Measurements from ENCODE around the gene PRLR. TPM values are rescaled to one million over a fixed set of nuclear protein-coding genes. Genes with fewer than 3 reads are reported as not detected.

PRLR gene
- total RNA-seq, 1 experiment from 2014 or later = 2.5 TPM

DNA sequence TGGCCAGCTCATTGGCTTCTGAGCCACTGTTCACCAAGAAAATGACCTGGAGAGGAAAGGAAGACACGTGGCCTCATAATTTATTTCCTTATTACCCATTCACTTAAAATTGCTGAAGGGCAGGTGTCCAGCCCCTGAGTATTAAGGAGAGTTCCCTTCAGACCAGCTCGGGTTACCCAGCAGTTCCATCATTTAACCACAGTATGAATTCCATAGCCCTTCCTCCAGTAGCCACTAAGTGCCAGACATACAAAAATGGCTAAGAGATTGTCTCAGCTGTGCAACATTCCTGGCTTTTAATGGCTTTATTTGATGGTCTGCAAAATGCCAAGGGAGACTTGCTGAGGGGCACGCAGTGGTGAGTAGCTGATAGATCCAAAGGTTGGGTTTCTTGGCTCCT lies 195.0 kb downstream of the PRLR start:
- Histone ChIP-seq H3K27ac (ENCODE audit: insufficient read length, low read depth, low read length) (no peak overlapping the region), H3K79me1 (ENCODE audit: insufficient read depth, low read depth, low read length, poor library complexity, severe bottlenecking) (no peaks in the 10 kb centered on the region), H3K4ac (ENCODE audit: low read depth, low read length) (no peak overlapping the region), H3K14ac (ENCODE audit: insufficient read depth, low read length) (no peak overlapping the region), H3K79me2 (ENCODE audit: insufficient read depth, low read length) (no peaks in the 10 kb centered on the region), H3K27me3 (ENCODE audit: insufficient read depth, low read length) (no peaks in the 10 kb centered on the region), H2AK5ac (ENCODE audit: insufficient read length, low read length) (no peak overlapping the region), H3K4me1 (ENCODE audit: insufficient read depth, low read length) (peaks cover 3% of the 10 kb centered on the region; the same call in 1 of the 2 replicates), H2AFZ (ENCODE audit: low read length) (no peak overlapping the region), H3T11ph (ENCODE audit: low read length) (no peak overlapping the region), H2BK15ac (ENCODE audit: low read depth, low read length) (no peak overlapping the region), H4K5ac (ENCODE audit: insufficient read length, low read depth, low read length) (no peak overlapping the region), H3K23me2 (ENCODE audit: insufficient read length, low read depth, low read length, poor library complexity, severe bottlenecking) (no peaks in the 10 kb centered on the region), H2BK20ac (ENCODE audit: low read depth, low read length, poor library complexity, severe bottlenecking) (no peak overlapping the region), H3K56ac (ENCODE audit: insufficient read length, low read depth, low read length) (no peak overlapping the region), H2BK5ac (ENCODE audit: insufficient read length, low read length) (no peak overlapping the region), H3K23ac (ENCODE audit: insufficient read length, low read depth, low read length) (no peak overlapping the region), H2BK120ac (ENCODE audit: low read depth, low read length, poor library complexity, severe bottlenecking) (no peak overlapping the region), H3K4me2 (ENCODE audit: insufficient read depth, insufficient read length, low read length) (no peak overlapping the region), H3K9ac (ENCODE audit: extremely low read depth, insufficient read length, low read length) (no peak overlapping the region), H3K18ac (ENCODE audit: insufficient read length, low read depth, low read length) (no peak overlapping the region), H3K9me3 (ENCODE audit: control insufficient read depth, low read depth, low read length) (no peaks in the 10 kb centered on the region), H2BK12ac (ENCODE audit: insufficient read length, low read depth, low read length) (no peak overlapping the region), H4K8ac (replicated peaks; ENCODE audit: insufficient read length, low read depth, low read length) (no peak overlapping the region), H4K20me1 (ENCODE audit: control insufficient read depth, insufficient read depth, insufficient read length) (no peaks in the 10 kb centered on the region), H4K91ac (ENCODE audit: insufficient read length, low read depth, low read length) (no peak overlapping the region)
- no peak overlapping the region for H3K27ac Mint-ChIP-seq
- TF ChIP-seq, protein P1, sequence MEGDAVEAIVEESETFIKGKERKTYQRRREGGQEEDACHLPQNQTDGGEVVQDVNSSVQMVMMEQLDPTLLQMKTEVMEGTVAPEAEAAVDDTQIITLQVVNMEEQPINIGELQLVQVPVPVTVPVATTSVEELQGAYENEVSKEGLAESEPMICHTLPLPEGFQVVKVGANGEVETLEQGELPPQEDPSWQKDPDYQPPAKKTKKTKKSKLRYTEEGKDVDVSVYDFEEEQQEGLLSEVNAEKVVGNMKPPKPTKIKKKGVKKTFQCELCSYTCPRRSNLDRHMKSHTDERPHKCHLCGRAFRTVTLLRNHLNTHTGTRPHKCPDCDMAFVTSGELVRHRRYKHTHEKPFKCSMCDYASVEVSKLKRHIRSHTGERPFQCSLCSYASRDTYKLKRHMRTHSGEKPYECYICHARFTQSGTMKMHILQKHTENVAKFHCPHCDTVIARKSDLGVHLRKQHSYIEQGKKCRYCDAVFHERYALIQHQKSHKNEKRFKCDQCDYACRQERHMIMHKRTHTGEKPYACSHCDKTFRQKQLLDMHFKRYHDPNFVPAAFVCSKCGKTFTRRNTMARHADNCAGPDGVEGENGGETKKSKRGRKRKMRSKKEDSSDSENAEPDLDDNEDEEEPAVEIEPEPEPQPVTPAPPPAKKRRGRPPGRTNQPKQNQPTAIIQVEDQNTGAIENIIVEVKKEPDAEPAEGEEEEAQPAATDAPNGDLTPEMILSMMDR (conservative IDR thresholded peaks at IDR 0.05) = no peak
- no peaks in the 10 kb centered on the region for H3K36me3 Mint-ChIP-seq (ENCODE audit: insufficient read depth in 1 of 3, low read depth in 3 of 3)
- peaks cover 13 to 17% of the 10 kb centered on the region in 2 experiments for H3K4me1 Mint-ChIP-seq
- WGBS (ENCODE audit: extremely low coverage, insufficient read length, low lambda C conversion rate) = no CpG with 5 or more reads among the region's 3 CpGs
- no peak overlapping the region for H3K4me3 Mint-ChIP-seq
- DNase-seq = no peak
- H3K9me3 Mint-ChIP-seq = no peaks in the 10 kb centered on the region
- H3K27me3 Mint-ChIP-seq (ENCODE audit: low read depth) = no peaks in the 10 kb centered on the region; the same call in 1 of the 2 replicates
